ENCODE data around the gene MDC1. TPM values are rescaled to one million over a fixed set of nuclear protein-coding genes. Genes with fewer than 3 reads are reported as not detected.
A peak's percentile ranks its signal among the peaks of the same experiment; 100 is the strongest.
"Not testable (repeated sequence)": the region's sequence is repeated elsewhere in the genome, so short reads cannot be mapped to it uniquely, and the experiment has no call there.

Gene MDC1
- polyA plus RNA-seq, 2 donors: 5.9 to 8.1 TPM

DNA sequence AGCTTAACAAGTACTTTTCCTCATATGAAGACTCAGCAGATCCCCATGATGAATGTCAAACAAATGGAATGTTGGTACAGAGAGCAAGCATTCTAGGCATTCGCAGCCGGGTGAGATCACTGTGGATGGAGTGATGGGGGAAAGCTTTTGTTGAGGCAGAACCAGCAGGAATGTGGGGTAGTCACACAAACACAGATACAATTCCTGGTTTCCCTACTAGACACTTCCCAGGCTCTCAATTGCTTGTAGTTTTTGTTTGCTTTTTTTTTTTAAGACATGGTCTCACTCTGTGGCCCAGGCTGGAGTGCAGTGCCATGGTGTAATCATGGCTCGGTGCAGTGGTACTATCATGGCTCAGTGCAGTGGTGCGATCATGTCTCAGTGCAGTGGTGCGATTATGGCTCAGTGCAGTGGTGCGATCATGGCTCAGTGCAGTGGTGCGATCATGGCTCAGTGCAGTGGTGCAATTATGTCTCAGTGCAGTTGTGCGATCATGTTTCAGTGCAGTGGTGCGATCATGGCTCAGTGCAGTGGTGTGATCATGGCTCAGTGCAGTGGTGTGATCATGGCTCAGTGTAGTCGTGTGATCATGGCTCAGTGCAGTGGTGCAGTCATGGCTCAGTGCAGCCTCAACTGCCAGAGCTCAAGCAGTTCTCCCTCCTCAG lies 42.6 kb upstream of the MDC1 start:
- H3K27ac ChIP-seq (ENCODE audit: low read depth in 2 of 2, low read length in 1 of 2): peak overlapping the region in 1 of 2 donors; percentile 9
- H3K9me3 ChIP-seq (ENCODE audit: control insufficient read depth in 2 of 2, insufficient read depth in 1 of 2, low read depth in 1 of 2, low read length in 1 of 2): no peaks in the 10 kb centered on the region
- no peak overlapping the region for H3K4me3 ChIP-seq (ENCODE audit: low read depth in 1 of 2, low read length in 2 of 2)
- H3K36me3 ChIP-seq (ENCODE audit: control insufficient read depth in 2 of 2, insufficient read depth in 2 of 2, low read length in 1 of 2): no peaks in the 10 kb centered on the region
- WGBS, 2 donors: 88 to 90% methylated on average over 10 of the region's 10 CpGs
- peaks cover 3 to 12% of the 10 kb centered on the region in 2 donors for H3K4me1 ChIP-seq (ENCODE audit: control insufficient read depth in 2 of 2, insufficient read depth in 2 of 2, low read length in 1 of 2)
- no peaks in the 10 kb centered on the region for H3K27me3 ChIP-seq (ENCODE audit: control insufficient read depth in 1 of 2, insufficient read depth in 2 of 2, low read length in 2 of 2)

DNA sequence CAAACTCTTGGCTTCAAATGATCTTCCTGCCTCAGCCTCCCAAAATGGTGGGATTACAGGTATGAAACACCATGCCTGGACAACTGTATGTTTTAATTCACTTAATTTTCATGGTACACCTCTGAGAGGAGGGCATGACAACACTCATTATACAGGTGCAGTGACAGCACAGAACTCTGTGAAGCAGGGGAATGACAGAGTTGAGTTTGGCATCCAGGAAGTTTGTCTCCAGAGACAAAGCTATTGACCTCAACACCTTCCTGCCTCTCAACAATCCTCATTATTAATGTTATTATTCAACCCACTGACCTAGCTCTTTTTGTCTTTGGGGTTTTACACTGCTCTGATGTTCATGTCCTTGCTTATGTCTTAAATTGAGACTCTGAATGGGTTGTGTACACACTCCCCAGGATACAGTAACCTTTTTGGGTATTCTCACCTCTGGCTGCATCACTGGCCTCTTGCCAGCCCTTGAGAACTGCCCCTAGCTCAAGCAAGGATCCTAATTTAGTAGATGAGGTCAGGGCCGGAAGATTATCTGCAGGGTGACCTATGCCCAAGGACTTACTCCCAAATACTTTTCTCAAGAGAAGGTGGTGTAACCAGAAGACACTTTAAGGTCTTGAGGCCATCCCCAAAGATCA lies 40.3 kb upstream of the MDC1 start:
- WGBS, 2 donors: 95 to 96% methylated on average over 1 of the region's 1 CpG
- Histone ChIP-seq H3K9me3 (ENCODE audit: control insufficient read depth in 2 of 2, insufficient read depth in 1 of 2, low read depth in 1 of 2, low read length in 1 of 2) (no peaks in the 10 kb centered on the region), H3K27ac (ENCODE audit: low read depth in 2 of 2, low read length in 1 of 2) (peak overlapping the region in 1 of 2 donors; percentile 57), H3K36me3 (ENCODE audit: control insufficient read depth in 2 of 2, insufficient read depth in 2 of 2, low read length in 1 of 2) (no peaks in the 10 kb centered on the region), H3K27me3 (ENCODE audit: control insufficient read depth in 1 of 2, insufficient read depth in 2 of 2, low read length in 2 of 2) (no peaks in the 10 kb centered on the region), H3K4me1 (ENCODE audit: control insufficient read depth in 2 of 2, insufficient read depth in 2 of 2, low read length in 1 of 2) (peaks cover 3 to 7% of the 10 kb centered on the region in 2 donors), H3K4me3 (ENCODE audit: low read depth in 1 of 2, low read length in 2 of 2) (no peak overlapping the region)

DNA sequence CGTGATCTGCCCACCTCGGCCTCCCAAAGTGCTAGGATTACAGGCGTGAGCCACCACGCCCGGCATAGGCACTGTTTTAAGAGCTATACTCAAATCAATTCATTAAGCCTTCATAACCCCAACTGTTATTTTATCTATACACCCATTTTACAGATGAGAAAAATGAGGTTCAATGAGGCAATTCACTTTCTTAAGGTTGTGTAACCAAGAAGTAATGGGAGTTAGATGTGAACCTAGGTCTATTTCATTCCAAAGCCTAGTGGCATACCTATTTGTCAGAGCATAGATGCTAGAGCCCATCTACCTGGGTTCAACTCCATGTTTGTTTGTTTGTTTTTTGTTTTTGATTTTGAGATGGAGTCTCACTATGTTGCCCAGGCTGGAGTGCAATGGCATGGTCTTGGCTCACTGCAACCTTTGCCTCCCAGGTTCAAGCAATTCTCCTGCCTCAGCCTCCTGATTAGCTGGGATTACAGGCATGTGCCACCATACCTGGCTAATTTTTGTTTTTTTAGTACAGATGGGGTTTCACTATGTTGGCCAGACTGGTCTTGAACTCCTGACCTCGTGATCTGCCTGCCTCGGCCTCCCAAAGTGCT lies 39.4 kb upstream of the MDC1 start:
- not testable (repeated sequence) for H3K4me1 ChIP-seq (ENCODE audit: control insufficient read depth in 2 of 2, insufficient read depth in 2 of 2, low read length in 1 of 2); H3K27me3 ChIP-seq (ENCODE audit: control insufficient read depth in 1 of 2, insufficient read depth in 2 of 2, low read length in 2 of 2)
- WGBS, 2 donors: 87 to 93% methylated on average over 7 of the region's 7 CpGs

DNA sequence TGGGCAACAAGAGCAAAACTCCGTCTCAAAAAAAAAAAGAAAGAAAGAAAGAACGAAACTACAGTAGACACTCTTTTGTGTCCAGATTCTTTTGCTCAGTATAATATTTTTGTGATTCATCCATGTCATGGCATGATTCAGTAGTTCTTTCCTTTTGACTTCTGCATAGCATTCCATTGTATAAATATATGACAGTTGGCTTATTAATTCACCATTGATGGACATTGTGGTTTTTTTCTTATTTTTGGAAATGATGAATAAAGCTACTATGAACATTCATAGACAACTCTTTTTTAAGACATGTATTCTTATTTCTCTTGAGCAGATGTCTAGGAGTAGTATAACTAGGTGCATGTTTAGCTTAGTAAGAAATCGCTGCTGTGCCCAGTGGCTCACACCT lies 37.5 kb upstream of the MDC1 start:
- Histone ChIP-seq H3K36me3 (ENCODE audit: control insufficient read depth in 2 of 2, insufficient read depth in 2 of 2, low read length in 1 of 2) (no peaks in the 10 kb centered on the region), H3K4me1 (ENCODE audit: control insufficient read depth in 2 of 2, insufficient read depth in 2 of 2, low read length in 1 of 2) (peaks cover under 1 to 5% of the 10 kb centered on the region in 2 donors), H3K4me3 (ENCODE audit: low read depth in 1 of 2, low read length in 2 of 2) (no peak overlapping the region), H3K9me3 (ENCODE audit: control insufficient read depth in 2 of 2, insufficient read depth in 1 of 2, low read depth in 1 of 2, low read length in 1 of 2) (no peaks in the 10 kb centered on the region), H3K27me3 (ENCODE audit: control insufficient read depth in 1 of 2, insufficient read depth in 2 of 2, low read length in 2 of 2) (no peaks in the 10 kb centered on the region), H3K27ac (ENCODE audit: low read depth in 2 of 2, low read length in 1 of 2) (peak overlapping the region in 1 of 2 donors; percentile 30)
- 70 to 81% methylated on average over 3 of the region's 3 CpGs for WGBS, 2 donors

More for the DNA sequence above, 39.4 kb upstream of the MDC1 start:
- not testable (repeated sequence) for H3K9me3 ChIP-seq (ENCODE audit: control insufficient read depth in 2 of 2, insufficient read depth in 1 of 2, low read depth in 1 of 2, low read length in 1 of 2); H3K36me3 ChIP-seq (ENCODE audit: control insufficient read depth in 2 of 2, insufficient read depth in 2 of 2, low read length in 1 of 2); H3K27ac ChIP-seq (ENCODE audit: low read depth in 2 of 2, low read length in 1 of 2); H3K4me3 ChIP-seq (ENCODE audit: low read depth in 1 of 2, low read length in 2 of 2)

DNA sequence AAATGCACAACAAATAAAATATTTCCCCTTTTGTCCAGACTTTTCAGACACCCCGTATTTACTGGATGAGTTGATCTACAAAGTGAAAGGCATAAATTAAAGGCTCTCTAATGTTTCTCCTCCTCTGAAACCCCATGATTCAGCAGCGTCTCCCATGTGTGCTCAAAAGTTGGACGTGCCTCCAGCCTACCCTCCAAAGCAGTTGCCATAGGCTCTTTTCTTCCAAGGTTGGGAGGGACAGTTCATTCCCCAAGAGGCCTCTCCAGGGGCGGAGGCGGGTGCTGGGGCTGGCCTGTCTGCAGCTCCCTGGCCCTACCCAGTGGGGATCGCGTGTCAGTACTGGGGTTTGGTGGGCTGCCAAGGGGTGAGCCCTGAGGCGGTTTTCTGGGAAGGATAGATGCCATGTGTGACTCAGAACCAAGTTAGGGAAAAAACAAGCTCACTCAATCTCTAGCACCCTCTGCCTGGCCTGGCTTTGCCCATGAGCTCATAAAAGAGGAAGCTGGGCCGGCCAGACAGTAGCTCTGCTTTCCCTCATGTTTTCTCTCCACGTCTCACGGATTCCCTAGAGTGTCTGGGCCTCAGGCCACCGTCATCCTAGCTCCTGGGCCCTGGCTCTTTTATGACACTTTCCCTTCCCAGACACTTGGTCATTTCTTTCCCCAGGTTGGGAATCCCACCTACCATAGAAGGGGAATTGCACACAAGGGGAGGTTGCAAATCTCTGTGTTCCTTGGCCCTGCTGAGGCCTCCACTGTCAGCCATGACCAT lies 35.3 kb upstream of the MDC1 start:
- H3K27ac ChIP-seq (ENCODE audit: low read depth in 2 of 2, low read length in 1 of 2): peak overlapping the region; percentile 85 to 99
- H3K36me3 ChIP-seq (ENCODE audit: control insufficient read depth in 2 of 2, insufficient read depth in 2 of 2, low read length in 1 of 2): no peaks in the 10 kb centered on the region
- peak overlapping the region in 1 of 2 donors; percentile 12 for H3K4me3 ChIP-seq (ENCODE audit: low read depth in 1 of 2, low read length in 2 of 2)
- peaks cover 0 to 14% of the 10 kb centered on the region in 2 donors for H3K4me1 ChIP-seq (ENCODE audit: control insufficient read depth in 2 of 2, insufficient read depth in 2 of 2, low read length in 1 of 2)
- no peaks in the 10 kb centered on the region for H3K9me3 ChIP-seq (ENCODE audit: control insufficient read depth in 2 of 2, insufficient read depth in 1 of 2, low read depth in 1 of 2, low read length in 1 of 2)
- H3K27me3 ChIP-seq (ENCODE audit: control insufficient read depth in 1 of 2, insufficient read depth in 2 of 2, low read length in 2 of 2): no peaks in the 10 kb centered on the region
- WGBS, 2 donors: 17 to 46% methylated on average over 12 of the region's 12 CpGs

DNA sequence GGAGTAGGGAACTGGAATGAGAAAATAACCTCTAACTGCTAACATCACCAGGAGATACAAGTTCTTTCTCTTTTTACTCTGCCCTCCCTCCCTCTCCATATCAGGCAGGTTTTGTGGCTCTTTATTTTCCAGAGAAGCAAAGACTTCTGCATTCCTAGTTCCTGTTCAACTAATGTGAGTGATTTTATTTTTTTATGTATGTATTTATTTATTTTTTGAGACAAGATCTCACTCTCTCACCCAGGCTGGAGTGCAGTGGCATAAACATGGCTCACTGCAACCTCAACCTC lies 33.2 kb upstream of the MDC1 start:
- no peaks in the 10 kb centered on the region for H3K36me3 ChIP-seq (ENCODE audit: control insufficient read depth in 2 of 2, insufficient read depth in 2 of 2, low read length in 1 of 2)
- no peaks in the 10 kb centered on the region for H3K27me3 ChIP-seq (ENCODE audit: control insufficient read depth in 1 of 2, insufficient read depth in 2 of 2, low read length in 2 of 2)
- H3K9me3 ChIP-seq (ENCODE audit: control insufficient read depth in 2 of 2, insufficient read depth in 1 of 2, low read depth in 1 of 2, low read length in 1 of 2): no peaks in the 10 kb centered on the region
- no peak overlapping the region for H3K4me3 ChIP-seq (ENCODE audit: low read depth in 1 of 2, low read length in 2 of 2)
- H3K27ac ChIP-seq (ENCODE audit: low read depth in 2 of 2, low read length in 1 of 2): peak overlapping the region; percentile 72 to 89
- peaks cover 0 to 14% of the 10 kb centered on the region in 2 donors for H3K4me1 ChIP-seq (ENCODE audit: control insufficient read depth in 2 of 2, insufficient read depth in 2 of 2, low read length in 1 of 2)

DNA sequence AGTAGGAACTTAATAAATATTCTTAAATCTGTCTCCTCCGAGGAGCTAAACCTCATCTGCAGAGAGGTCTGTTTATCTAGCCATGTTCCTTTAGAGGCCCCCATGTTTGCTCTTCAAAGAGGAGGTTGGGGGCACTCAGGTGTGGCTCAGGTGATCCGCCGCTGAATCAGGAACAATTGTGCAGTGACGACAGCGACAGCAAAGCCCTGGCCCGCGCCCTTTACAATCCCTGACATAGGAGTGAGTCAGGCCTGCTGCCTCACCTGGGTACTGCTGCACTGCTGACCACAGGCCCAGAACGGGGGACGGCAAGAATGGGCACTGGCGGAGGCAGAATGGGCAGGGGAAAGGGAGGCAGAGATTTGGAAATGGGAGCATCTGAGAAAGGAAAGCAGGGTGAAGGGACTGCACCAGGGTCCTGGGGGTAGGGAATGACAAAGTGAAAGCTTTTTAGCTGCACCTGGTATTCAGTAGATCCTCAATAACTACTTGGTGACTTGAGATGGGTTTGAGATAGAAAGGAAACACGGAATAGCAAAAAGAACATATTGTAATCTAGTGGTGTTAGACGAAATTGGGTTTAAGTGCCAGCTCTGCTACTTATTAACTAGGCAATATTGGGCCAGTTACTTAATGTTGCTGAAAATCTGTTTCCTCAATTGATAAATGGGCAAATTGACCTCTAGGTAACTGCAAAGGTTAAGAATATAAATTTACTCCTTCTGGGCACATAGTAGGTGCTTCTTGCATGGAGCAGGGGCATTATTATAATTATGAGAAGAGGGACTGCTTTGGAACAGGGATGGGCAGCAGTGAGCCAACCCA lies 32.7 kb upstream of the MDC1 start:
- H3K27ac ChIP-seq (ENCODE audit: low read depth in 2 of 2, low read length in 1 of 2): peak overlapping the region; percentile 76 to 94
- H3K4me1 ChIP-seq (ENCODE audit: control insufficient read depth in 2 of 2, insufficient read depth in 2 of 2, low read length in 1 of 2): peaks cover 0 to 14% of the 10 kb centered on the region in 2 donors
- H3K4me3 ChIP-seq (ENCODE audit: low read depth in 1 of 2, low read length in 2 of 2): no peak overlapping the region
- H3K36me3 ChIP-seq (ENCODE audit: control insufficient read depth in 2 of 2, insufficient read depth in 2 of 2, low read length in 1 of 2): no peaks in the 10 kb centered on the region
- 55 to 62% methylated on average over 12 of the region's 12 CpGs for WGBS, 2 donors
- no peaks in the 10 kb centered on the region for H3K9me3 ChIP-seq (ENCODE audit: control insufficient read depth in 2 of 2, insufficient read depth in 1 of 2, low read depth in 1 of 2, low read length in 1 of 2)
- no peaks in the 10 kb centered on the region for H3K27me3 ChIP-seq (ENCODE audit: control insufficient read depth in 1 of 2, insufficient read depth in 2 of 2, low read length in 2 of 2)

DNA sequence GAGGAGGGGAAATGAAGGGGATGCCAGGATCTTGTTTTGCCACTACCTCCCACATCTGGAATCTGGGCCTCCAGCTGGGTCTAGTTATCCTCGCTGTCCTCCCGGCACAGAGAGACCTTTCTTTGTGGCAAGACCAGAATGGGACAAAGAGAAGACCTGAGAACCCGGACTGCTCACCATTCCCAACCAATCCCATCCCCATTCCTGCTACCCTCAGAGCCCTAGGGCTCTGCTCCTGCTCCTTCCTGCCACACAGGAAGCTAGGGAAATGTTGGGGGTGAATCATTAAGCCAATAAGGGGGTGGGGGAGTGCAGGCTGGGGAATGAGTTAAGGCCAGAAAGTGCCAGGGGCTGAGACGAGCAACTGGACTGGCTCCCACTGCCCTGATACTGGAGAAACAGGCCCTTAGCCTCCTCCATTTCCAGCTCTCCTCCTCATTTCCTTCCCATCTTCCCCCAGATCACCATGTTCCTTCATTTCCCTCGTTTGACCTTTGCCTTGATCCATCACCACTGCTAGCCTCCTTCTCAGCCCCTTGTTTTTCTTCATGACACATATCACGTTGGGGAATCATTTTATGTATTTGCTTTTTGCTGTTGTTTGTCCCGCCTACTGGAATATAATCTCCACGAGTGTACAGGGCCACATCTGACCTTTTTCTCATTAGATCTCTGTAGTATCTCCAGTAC lies 31.9 kb upstream of the MDC1 start:
- H3K4me3 ChIP-seq (ENCODE audit: low read depth in 1 of 2, low read length in 2 of 2): no peak overlapping the region
- no peaks in the 10 kb centered on the region for H3K9me3 ChIP-seq (ENCODE audit: control insufficient read depth in 2 of 2, insufficient read depth in 1 of 2, low read depth in 1 of 2, low read length in 1 of 2)
- H3K4me1 ChIP-seq (ENCODE audit: control insufficient read depth in 2 of 2, insufficient read depth in 2 of 2, low read length in 1 of 2): peaks cover 0 to 14% of the 10 kb centered on the region in 2 donors
- 51 to 54% methylated on average over 8 of the region's 8 CpGs for WGBS, 2 donors
- H3K36me3 ChIP-seq (ENCODE audit: control insufficient read depth in 2 of 2, insufficient read depth in 2 of 2, low read length in 1 of 2): no peaks in the 10 kb centered on the region
- peak overlapping the region; percentile 76 to 94 for H3K27ac ChIP-seq (ENCODE audit: low read depth in 2 of 2, low read length in 1 of 2)
- H3K27me3 ChIP-seq (ENCODE audit: control insufficient read depth in 1 of 2, insufficient read depth in 2 of 2, low read length in 2 of 2): no peaks in the 10 kb centered on the region
